Calu3 (cell line): ENCODE measurements around the gene ACTA1. TPM values are rescaled to one million over a fixed set of nuclear protein-coding genes. Genes with fewer than 3 reads are reported as not detected.

Experiments
- BruUV-seq: library from RNA; stranded (reverse); fragments of 400-500 nt; replicated peaks from 2 replicates; lab custom pipeline; 2021; lab: Mats Ljungman, UMichigan
- CTCF ChIA-PET: fragments of 300-600 bp; sonication (Branson Sonifier 250); formaldehyde crosslinking; loops from one replicate; lab custom pipeline; 2022; ENCODE audit warnings: antibody characterized with exemption; lab: Charles Lee
- DNase-seq: peaks from one replicate; pipeline ENCODE4 v3.0.0; 2022
- H3K27ac Mint-ChIP-seq: one replicate; pipeline ENCODE4 v1.8.0; 2022; ENCODE audit warnings: mixed read lengths; ENCODE audit not compliant: unreplicated experiment
- H3K27me3 Mint-ChIP-seq: one replicate; pipeline ENCODE4 v1.8.0; 2022; ENCODE audit warnings: mixed read lengths; ENCODE audit not compliant: unreplicated experiment
- H3K36me3 Mint-ChIP-seq: one replicate; pipeline ENCODE4 v1.8.0; 2022; ENCODE audit warnings: mild to moderate bottlenecking, moderate library complexity, mixed read lengths; ENCODE audit not compliant: insufficient read depth, unreplicated experiment
- H3K4me1 Mint-ChIP-seq: one replicate; pipeline ENCODE4 v1.8.0; 2022; ENCODE audit warnings: mild to moderate bottlenecking, low read depth, mixed read lengths; ENCODE audit not compliant: unreplicated experiment
- H3K4me3 Mint-ChIP-seq: one replicate; pipeline ENCODE4 v1.8.0; 2022; ENCODE audit warnings: mild to moderate bottlenecking, low read depth, moderate library complexity, mixed read lengths; ENCODE audit not compliant: unreplicated experiment
- H3K9me3 Mint-ChIP-seq: one replicate; pipeline ENCODE4 v1.8.0; 2022; ENCODE audit warnings: low read depth, mixed read lengths; ENCODE audit not compliant: unreplicated experiment
- intact Hi-C: fragments of 100-400 bp; cut with micrococcal nuclease; formaldehyde crosslinking; loops from one replicate; pipeline ENCODE4 v1.10.0; 2022; ENCODE audit not compliant: unreplicated experiment
- total RNA-seq: library from RNA; stranded (reverse); gene quantifications from 2 replicates; pipeline ENCODE4 v1.2.3, GENCODE V29; 2022
- TF ChIP-seq, protein P1 (sequence below): fragments of 200-600 bp; IDR thresholded peaks from one replicate; pipeline ENCODE4 v1.8.0; 2022; ENCODE audit warnings: antibody characterized with exemption; ENCODE audit not compliant: unreplicated experiment

ACTA1 gene
- total RNA-seq, 1 experiment from 2014 or later: 0.45 TPM

DNA sequence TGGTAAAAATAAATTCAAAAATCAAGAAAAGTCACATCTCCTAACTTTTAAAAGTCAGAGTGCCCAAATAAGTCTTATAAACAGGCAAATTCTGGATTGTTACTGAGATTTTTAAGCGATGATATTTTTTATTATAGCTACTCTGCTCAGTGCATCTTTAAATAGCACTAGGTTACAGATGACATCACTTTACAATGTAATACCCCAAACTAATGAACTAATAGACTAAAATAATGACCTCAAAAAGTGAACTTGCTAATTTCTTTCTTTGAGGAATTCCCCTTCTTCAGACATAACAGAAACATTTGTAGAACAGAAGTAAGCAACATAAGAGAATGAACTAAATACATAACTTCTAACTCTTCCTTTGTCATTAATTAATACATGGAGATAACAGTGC, 33.0 kb upstream of the ACTA1 start:
- Mint-ChIP-seq H3K36me3 (peaks cover 34% of the 10 kb centered on the region), H3K27me3 (no peaks in the 10 kb centered on the region), H3K4me3 (no peak overlapping the region), H3K9me3 (no peaks in the 10 kb centered on the region), H3K27ac (no peak overlapping the region), H3K4me1 (no peaks in the 10 kb centered on the region)
- TF ChIP-seq, protein P1, sequence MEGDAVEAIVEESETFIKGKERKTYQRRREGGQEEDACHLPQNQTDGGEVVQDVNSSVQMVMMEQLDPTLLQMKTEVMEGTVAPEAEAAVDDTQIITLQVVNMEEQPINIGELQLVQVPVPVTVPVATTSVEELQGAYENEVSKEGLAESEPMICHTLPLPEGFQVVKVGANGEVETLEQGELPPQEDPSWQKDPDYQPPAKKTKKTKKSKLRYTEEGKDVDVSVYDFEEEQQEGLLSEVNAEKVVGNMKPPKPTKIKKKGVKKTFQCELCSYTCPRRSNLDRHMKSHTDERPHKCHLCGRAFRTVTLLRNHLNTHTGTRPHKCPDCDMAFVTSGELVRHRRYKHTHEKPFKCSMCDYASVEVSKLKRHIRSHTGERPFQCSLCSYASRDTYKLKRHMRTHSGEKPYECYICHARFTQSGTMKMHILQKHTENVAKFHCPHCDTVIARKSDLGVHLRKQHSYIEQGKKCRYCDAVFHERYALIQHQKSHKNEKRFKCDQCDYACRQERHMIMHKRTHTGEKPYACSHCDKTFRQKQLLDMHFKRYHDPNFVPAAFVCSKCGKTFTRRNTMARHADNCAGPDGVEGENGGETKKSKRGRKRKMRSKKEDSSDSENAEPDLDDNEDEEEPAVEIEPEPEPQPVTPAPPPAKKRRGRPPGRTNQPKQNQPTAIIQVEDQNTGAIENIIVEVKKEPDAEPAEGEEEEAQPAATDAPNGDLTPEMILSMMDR: no peak
- intact Hi-C loops: no loop called here
- CTCF ChIA-PET: interaction anchor here (1.3 kb wide), 1 partner anchor 798 kb away, joined by 4 read pairs; no protein-coding TSS in a partner anchor
- DNase-seq: no peak
- no TSS peak for BruUV-seq

DNA sequence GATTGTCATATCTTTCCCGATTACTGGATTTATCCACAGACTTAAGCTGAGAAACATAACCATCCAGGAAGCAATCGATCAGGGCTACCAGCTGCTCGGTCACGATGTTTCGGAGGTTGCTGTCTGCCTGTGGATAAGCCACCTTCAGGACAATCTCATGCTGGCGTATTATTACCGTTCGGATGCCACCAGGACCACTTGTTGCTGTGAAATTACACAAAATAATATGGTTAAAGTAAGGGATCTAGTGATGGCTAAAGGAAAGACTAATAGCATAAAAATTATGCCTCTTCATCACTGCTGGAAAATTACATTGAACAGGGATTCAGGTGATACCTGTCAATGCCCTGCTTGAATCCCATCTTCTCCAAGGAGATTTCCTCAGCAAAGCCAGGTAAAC, 30.8 kb upstream of the ACTA1 start:
- DNase-seq: no peak
- TF ChIP-seq, protein P1: no peak
- Mint-ChIP-seq H3K27ac (no peak overlapping the region), H3K27me3 (no peaks in the 10 kb centered on the region), H3K4me3 (no peak overlapping the region), H3K9me3 (no peaks in the 10 kb centered on the region), H3K36me3 (peaks cover 31% of the 10 kb centered on the region), H3K4me1 (no peaks in the 10 kb centered on the region)
- no TSS peak for BruUV-seq
- CTCF ChIA-PET: no interaction called here
- intact Hi-C loops: no loop called here

DNA sequence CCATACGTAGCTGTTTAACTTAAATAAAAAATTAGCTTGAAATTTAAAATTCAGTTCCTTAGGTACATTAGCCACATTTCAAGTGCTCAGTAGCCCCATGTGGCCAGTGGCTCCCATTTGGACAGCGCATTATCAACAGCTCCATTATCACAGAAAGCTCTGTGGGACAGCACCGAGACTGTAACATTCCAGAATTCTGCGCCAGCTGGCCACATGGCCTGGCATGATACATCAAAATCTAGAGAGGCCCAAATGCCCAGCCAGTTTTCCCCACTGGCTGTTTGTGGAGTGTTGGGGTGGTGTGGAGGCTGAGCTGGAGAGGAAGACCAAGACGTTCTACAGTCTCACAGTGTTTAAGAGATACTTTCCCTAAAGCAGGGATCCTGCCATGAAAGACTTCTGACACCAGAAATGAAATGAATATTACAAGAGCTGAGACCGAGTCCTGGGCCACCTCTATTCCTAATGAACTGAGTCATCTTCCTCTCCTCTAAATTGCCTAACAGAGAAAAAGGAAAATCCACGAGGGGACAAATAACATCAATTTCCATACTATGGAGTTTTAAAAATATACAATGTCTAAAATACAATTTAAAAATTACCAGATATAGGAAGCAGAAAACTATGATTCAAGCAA, 27.3 kb upstream of the ACTA1 start:
- peaks cover 19% of the 10 kb centered on the region for H3K36me3 Mint-ChIP-seq
- TF ChIP-seq, protein P1: no peak
- H3K27me3 Mint-ChIP-seq: no peaks in the 10 kb centered on the region
- H3K4me3 Mint-ChIP-seq: no peak overlapping the region
- H3K27ac Mint-ChIP-seq: no peak overlapping the region
- BruUV-seq: no TSS peak
- intact Hi-C loops: no loop called here
- CTCF ChIA-PET: no interaction called here
- no peaks in the 10 kb centered on the region for H3K4me1 Mint-ChIP-seq
- DNase-seq: no peak
- no peaks in the 10 kb centered on the region for H3K9me3 Mint-ChIP-seq

DNA sequence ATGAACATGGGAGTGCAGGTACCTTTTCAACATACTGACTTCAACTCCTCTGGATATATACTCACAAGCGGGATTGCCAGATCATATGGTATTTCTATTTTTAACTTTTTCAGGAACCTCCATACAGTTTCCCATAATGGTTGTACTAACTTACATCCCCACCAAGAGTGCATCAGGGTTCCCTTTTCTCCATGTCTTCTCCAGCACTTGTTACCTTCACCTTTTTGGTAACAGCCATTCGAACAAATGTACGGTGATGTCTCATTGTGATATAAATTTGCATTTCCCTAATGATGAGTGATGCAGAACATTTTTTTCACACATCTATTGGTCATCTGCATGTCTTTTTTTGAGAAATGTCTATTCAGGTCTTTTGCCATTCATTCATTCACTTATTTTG, 25.9 kb upstream of the ACTA1 start:
- peaks cover 19% of the 10 kb centered on the region for H3K36me3 Mint-ChIP-seq
- TF ChIP-seq, protein P1: no peak
- no peaks in the 10 kb centered on the region for H3K4me1 Mint-ChIP-seq
- no peaks in the 10 kb centered on the region for H3K9me3 Mint-ChIP-seq
- BruUV-seq: no TSS peak
- DNase-seq: no peak
- CTCF ChIA-PET: no interaction called here
- H3K27me3 Mint-ChIP-seq: no peaks in the 10 kb centered on the region
- intact Hi-C loops: no loop called here
- H3K27ac Mint-ChIP-seq: no peak overlapping the region
- no peak overlapping the region for H3K4me3 Mint-ChIP-seq
